Epidermal melanocyte (primary cell): ENCODE measurements around the gene SGCD.
A peak's percentile ranks its signal among the peaks of the same experiment; 100 is the strongest.

ENCODE experiments used
- DNase-seq: peaks from one replicate; pipeline ENCODE4 v3.0.0; 2011; ENCODE audit warnings: low spot score; ENCODE audit not compliant: insufficient read length

Gene SGCD

DNA sequence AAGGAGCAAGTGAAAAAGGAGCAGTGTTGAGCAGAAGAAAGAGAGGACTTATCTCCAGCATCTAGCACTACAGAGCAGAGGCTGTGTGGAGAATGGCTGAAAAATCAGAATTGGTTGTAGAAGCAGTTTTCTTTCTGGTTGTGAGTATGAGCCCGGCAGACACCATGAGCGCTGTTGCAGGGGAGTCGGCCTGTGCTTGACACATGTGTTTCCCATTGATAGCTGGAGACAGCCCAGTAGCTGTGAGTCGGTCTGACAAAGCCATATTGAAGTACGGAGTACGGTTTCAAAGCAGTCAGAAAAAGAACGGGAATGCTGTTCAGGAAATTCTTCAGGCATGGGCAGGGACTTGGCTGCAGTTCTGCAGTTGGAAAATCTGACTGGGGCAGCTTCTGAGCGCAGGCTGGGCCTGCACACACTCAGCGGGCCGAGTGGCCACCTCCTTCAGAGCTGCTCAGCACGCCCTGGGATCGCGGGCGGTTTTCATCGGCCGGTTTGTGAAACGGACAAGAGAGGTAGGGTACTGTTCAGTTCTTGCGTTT lies at the start of gene SGCD:
TSS of gene SGCD (plus strand) at position 447 of the 542 bp plus-strand sequence.
- peak; percentile 55 for DNase-seq

DNA sequence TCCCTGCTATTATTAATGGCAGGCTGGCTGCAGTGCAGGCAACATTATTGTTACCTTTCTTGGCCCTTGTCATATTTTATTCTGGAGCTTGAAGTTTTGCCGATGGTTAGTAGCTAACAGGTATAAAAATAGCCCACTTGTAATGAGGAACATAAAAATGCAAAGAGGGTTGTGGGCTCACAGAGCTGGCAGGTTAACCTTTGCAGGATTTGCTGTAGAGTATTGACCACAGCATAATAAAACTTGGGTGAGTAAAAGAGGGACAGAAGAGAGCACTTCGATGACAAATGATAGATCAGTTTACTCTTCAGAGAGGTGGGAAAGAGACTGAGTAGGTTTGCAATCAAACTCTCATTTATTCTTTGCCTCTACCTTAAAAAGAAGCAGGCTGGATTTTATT lies 49.7 kb upstream of the SGCD start:
- no peak for DNase-seq

DNA sequence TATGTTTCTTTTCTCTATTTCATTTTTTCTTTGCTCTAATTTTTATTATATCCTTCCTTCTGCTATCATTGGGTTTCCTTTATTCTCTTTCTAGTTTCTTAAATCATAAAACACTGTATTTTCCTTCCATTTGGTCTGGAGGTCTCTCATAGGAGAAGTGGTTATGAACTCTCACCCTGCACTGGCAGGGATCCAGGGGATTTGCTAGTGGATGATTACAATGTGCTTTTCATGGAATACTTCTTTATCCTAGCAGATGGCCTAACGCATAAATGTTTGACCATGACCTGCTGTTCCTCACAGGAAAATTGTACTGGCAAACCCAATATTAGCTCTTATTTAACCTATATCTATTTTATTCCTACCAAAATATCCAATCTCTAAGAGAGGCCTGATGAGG lies 31.5 kb upstream of the SGCD start:
- DNase-seq: no peak

DNA sequence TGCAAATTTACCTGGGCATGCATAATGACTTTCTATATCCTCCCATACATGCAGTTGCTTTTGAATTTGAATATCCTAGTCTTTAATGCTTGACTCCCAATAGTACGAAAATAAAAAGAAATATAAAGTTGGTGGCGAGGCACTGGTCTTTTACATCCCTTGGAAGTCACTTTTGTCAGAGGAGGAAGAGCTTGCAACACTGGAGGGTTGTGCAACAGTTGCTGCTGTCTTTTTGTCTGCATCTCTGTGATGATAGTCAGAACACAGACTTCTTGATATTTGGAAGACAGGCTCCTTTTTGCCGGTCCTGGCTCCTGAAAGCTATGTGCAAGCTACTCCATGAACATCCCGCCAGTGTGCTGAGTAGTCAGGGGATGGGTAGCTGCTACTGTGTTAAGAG lies 16.8 kb upstream of the SGCD start:
- DNase-seq: no peak

DNA sequence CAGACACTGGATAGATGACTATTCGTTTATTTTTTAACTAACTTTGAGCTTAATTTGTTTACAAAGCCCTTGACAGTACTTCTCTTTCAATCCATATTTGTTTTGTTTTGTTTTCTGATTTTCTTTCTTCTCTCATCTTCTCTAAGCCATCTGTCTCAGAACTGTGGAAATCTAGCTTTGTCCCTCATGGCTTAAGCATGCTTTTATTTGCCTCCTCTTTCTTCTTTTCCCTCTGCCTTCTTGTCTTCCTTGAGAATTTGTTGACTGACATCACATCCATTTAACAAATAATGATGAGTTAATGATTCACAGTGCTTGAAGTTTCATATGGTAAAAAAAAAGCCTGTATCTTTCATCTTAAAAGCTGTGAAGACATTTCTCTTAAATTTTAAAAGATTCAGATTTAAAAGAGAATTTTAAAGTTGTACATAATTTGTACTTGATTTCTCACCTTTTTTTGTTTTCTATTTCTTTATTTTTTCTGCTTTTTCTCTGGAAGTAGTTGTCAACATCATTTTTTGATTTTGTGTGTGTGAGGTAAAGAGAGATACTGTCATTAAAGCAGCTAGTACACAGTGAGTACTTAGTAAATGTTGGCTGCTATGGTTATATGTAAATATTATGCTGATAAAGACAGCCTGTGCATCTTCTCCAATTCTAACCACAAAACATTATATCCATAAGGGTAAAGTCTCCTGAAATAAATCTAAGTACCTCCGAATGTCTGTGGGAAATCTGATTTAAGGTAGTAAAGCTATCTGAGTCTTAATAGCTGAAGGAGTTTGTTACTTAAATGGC lies 13.9 kb upstream of the SGCD start:
- DNase-seq: no peak

DNA sequence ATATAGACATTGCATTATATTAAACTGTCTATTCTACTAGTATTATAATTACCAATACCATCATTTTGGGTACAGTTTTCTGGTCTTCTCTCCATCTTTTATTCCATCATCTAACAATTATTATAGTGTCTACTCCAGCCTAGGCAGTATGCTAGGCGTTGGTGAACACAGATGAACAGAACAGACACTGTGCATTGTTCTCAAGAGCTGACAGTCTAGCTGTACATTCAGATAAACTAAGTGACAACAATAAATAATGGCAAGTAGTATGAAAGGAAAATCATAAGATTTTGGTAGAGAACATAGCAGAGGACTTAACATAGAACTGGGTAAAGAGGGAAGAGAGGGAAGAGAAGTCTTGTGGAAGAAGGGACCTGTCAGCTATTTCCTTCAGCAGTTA lies 12.5 kb upstream of the SGCD start:
- DNase-seq: no peak

DNA sequence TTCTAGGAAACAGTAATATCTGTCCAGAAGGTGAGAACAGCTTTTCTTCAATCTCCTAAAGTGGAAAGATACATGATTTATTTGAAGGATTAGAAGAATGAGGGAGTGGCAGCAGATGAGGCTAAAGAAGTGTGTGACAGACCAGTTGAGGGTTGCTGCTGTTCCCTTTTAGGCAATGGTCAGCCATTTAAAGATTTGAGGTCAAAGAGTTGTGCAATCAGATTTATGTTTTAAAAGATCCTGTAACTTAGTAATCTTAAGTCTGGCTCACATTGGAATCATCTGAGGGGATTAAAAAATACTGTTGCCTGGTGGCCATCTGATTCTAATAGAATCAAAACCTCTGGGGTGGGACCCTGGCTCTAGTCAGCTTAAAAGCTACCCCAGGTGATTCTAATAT lies 4.3 kb upstream of the SGCD start:
- DNase-seq: no peak

DNA sequence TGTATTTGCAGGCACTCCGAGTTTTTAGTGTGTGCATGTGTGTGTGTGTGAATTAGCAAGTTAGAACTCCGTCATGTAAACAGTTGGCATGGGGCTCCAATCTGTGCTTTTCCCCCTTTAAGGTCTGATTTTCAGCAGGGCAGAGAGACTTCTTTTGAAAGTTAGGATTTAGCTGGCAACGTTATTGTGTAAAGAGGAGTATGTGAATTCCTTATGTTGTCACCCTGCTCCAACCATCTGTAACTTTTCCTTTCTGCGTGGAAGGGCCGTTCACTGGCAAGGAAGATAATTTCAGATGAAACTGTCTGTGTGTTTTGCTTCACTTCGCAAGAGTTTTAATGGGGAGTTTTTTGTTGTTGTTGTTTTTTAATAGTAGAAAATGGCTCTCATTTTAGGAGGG lies 332 bp downstream of the SGCD start:
- no peak for DNase-seq

DNA sequence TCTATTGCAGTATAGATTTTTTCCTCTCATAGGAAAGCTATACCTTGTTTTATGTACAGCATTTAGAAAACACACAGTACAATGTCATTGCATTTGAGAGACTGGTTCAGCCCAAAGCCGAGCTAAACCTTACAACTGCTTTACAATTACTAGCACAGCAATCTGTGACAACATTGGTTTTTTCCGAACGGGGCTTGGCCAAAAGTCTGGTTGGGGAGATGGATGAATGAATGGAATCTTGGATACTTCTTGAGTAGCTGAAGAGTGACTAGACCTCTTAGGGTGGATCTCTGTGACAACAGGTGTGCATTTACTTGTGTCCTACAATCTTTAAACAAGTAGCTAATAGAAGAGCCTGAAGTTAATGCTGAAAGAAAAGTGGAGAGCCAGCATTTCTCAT lies 1.2 kb downstream of the SGCD start:
- DNase-seq: no peak

DNA sequence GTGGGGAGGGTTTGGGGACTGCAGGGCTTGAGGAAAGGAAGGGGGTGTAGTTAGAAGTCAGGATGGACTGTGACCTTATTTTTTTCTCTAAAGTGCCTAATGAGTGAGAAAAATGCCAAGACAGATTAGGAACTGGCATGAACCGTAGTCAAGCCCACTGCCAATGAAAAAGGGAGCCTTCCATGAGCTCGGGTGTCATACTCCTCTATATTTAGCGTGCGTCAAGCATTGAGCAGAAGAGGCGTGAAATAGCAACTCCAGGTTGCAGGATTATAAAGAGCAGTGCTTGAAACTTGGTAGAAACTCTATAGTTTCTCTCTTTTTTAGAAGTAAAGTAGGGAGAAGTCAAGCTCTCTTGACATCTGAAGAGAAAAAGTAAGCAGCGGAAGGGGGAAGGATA lies 1.8 kb downstream of the SGCD start:
- DNase-seq: no peak

DNA sequence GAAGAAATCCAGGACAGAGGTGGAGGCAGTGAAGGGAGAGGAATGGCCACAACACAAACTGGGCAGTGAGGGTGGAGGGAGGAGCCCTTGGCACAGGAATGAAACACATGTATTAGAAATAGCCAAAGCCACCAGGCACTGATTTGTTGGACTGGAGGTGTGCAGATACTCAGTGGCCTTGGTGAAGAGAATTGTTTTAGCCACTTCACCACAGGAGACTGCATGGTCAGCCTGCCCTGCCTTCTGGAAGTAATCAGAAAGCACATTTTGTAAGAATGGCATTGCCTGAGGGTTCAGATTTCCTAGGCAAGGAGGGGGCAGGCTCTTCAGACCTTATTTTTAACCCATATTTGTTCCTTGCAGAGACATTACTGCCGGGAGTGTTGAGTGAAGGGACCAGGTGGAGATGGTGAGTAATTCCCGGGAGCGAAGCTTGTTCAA lies 2.2 kb downstream of the SGCD start:
- no peak for DNase-seq

DNA sequence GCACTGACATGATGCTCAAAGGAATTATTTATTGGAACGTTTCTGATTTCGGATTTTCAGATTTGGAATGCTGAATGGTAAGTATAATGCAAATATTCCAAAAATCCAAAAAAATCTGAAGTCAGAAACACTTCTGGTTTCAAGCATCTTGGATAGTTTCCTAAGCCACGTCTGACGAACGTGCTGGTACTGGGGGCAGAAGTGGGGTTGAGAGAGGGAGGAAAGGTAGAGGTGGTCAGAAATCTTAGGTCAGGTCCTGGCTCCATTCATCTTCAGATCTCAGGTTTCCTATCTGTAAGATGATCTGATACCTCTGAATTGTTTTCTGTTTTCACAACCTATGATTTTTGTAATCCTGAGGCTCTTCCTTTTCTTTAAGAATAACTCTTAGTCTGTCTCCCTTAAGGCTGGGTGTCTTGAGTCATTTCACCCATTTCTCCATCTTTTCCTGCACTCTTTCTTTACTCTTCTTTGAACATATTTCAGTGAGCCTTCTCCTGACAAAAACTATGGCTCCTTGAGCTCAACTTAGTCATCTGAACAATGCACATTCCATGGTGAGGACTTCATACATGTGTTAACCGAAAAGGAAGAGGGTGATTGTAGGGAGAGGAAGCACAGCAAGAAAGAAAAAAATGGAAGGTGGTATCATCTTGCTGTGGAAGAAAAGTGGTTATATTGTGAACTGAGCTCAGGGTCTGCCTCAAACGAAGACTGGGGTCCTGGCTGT lies 3.3 kb downstream of the SGCD start:
- no peak for DNase-seq

DNA sequence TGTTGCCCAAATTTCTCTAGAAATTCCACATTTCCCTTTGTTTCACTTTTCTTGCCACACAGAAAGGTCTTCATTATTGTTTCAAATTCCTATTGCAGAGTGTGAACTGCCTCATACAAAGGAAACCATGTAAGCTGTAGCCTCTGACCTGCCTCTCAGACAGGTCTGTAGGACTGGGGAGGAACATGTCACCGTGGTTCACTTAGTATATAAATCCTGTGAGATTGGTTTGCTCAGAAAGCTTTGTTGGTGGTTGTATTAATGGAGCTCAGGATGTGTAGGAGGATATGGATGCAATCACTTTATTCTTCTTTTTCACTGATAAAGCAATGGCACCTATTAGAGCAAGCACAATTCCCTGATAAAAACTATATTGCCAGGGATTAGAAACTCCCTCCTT lies 4.2 kb downstream of the SGCD start:
- no peak for DNase-seq

DNA sequence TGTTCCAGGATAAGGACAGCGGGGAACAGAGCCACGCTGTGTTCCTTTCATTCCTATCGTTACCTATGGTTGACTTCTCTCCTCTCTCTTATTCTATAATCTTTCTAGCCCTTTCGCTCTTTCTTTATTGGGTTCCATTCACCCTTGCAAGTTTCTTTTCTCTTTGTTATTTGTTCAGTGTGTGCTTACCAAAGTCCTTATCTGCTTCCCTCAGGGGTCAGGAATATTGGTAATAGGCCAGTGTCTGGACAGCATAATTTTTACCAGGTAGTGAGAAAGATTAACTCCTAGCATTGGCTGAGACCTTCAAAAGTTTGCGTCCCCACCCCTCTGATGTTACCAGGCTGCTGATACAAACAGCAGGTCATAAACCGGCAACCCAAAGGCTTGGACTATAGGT lies 4.9 kb downstream of the SGCD start:
- DNase-seq: no peak

DNA sequence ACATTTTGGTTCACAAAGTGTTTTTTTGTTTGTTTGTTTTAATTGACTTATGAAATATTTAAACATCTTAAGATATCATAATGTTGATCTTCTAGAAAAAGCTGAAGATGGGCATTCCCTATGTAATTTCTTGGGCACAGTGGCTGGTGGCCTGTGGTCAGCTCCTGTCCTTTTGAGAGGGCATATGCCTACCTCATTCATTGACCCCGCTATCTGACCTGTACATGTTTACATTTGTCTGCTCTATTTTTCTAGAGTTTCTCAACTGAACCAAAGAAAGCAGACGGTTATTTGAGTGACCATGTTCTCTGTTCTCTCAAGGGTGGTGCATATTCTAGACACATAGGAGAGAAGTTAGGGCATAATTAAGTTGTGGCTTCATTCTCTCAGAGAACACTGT lies 5.3 kb downstream of the SGCD start:
- DNase-seq: no peak

DNA sequence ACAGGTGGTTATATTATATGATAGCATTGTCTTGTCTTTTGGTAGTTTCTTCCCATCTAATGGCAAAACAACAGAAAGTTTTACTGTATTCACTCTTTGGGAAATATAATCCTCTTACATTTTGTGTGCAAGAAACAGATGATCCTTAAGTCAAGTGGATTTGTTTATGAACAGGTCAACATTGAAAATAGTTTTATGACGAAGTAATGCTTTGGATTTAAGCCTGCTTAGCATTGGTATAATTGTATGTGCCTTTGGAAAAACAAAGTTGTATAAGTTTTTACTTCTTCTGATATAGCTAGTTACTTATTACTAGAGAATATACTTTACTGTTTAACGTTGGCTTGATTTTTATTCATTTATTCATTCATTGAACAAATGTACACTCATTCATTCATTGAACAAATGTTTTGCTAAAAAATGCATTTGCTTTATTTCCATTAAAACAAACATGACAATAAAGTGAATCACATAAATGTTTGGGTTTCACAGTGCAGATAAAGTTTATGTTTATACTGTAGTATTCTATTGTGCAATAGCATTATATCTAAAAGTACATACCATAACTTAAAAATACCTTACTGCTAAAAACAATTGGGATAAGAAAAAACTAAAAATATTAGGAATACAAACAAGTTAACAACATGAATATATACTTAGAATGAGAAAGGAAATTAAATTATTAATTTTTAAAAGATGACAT lies 12.3 kb downstream of the SGCD start:
- DNase-seq: no peak

DNA sequence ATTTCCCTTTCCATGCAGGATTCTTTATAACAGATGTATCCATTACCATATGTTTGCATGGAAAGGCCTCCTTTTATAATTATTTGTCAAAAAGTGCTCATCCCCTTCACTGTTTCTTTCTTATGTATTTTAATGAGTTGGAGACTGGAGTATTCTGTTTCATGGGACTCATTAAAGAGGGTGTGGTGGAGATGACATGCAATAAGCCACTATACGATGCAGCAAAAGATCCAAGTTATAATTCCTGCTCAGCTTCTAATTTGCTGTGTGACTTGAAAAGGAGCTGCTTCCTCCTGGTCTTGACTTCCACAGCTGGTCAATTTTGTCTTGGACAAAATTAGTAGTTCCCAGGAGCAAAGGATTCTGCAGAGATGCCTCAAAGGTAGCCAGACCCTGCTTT lies 13.9 kb downstream of the SGCD start:
- no peak for DNase-seq

DNA sequence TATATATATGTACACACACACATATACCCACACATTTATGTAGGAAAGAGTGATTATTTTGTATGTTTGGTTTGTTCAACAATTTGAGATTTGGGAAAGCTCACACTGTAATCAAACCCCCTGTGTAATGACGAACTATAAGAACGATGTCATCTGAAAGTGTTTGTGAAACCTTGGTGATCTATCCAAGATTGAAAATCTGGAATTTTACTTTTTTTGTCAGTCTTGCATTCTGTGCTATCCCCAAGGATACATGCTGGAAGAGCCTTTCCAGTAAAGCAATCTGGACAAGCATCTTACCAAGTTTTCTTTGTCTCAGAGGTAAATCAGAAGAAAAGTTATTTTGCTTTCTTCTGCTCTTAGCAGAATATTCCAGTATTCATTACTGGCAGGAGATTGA lies 23.3 kb downstream of the SGCD start:
- DNase-seq: no peak

DNA sequence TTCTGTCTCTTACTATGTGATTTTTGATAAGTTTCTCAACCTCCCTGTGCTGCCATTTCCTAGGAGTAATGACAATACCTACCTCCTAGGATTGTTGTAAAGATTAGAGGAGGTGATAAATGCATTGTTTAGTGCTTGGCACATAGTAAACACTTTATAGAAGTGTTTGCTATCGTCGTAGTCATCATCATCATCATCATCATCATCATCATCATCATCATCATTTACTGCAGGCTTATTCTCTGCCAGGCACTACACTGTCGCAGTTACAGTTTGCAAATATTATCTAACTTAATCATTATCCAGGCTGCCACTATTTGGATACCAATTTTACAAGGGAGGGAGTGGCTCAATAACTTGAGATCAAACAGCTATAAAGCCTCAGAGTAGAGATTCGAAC lies 24.5 kb downstream of the SGCD start:
- no peak for DNase-seq

DNA sequence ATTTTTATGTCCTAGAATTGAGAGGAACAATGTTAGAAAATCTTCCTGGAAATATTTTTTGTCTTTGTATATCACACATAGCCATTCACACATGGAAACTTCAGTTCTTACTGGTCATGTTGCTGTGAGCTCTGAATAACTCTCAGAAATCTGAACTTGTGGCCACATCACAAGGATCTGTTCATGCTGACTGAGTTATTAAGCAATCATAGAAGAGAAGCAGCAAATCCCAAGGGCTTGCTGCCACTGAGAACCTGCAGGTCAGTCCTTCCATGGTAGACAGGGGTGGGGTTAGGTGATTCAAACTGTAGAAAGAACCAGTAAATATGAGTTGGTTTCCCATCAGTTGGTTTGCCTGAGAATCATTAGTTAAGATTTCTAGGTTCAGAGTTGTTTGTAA lies 27.6 kb downstream of the SGCD start:
- no peak for DNase-seq

DNA sequence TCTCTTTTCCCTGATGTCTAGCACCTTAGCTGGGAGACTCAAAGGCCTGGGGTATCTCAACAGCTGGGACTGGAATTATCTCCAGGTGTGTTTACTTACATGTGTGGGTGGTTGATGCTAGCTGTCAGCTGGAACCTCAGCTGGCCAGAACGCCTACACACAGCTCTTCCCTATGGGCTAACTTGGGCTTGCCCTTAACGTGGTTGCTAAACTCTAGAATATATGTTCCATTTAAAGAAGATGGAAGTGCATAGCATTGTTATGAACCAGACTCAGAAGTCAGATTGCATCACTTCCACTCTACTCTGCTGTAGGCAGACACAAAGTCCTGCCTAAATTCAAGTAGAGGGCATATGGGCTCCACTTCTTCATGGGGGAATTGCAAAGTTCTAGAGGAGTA lies 29.3 kb downstream of the SGCD start:
- DNase-seq: no peak

DNA sequence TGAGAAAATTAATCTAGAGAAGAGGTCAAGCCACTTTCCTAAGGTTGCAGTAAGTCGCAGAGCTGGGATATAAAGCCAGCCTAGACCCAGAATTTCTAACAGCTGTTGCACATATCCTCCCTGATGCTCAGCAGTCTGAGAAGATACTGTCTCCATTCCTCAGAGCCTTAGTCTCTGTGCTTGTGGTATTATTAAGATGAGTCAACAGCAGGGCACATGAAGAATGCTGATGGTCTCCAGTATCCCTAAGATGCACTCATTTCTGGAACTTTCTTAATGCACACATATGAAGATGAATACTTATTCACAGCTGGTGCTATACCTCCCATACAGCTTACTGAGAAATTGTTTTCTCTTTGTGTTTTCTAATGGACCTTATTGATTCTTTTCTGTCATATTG lies 32.5 kb downstream of the SGCD start:
- no peak for DNase-seq
